HG02623 (cell line): ENCODE results near the gene HTRA1.

Source experiments
- ATAC-seq: cut with Tn5 transposase; IDR thresholded peaks from one replicate; pipeline ENCODE4 v1.9.1; 2021; ENCODE audit warnings: moderate library complexity; ENCODE audit not compliant: unreplicated experiment

The HTRA1 gene

GRCh38 chr10:122454603-122455080 is 6.7 kb upstream of the HTRA1 start, which contains the start of gene ARMS2:
Gene ARMS2, plus strand, starts transcription at chr10:122454653. Its CDS starts 75 bp downstream, at chr10:122454728.
- no peak for ATAC-seq

DNA sequence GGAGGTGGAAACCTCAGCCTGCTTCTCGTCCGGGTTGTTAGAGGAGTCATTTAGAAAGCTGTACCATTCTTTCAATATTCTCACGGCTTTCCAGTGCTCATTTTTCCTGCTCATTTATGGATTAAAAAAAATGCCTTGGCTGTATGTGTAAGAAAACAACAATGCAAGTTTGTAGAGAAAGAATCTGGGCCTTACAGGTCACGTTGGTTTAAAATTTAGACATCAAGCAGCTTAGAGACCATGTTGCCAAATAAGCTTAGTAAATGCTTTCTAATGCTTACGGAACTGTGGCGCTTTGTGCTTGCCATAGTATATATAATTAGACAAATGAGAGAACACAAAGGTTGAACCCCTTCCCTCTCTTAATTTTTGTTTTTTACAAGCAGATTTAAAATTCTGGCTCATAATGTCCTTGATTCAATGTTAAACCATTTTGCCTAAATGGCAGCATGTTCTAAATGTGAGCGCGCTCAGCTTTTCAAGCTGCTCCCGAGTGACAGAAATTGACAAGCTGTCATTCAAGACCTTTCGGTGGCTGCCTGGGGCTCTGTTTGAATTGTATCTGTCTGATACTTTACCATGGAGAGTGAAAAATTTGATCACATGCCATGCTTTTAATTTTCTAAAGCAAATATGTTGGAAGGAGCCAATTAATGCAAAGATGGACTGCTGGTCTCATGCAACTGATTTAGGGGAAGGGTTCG is 5.8 kb upstream of the HTRA1 start:
- no peak for ATAC-seq

DNA sequence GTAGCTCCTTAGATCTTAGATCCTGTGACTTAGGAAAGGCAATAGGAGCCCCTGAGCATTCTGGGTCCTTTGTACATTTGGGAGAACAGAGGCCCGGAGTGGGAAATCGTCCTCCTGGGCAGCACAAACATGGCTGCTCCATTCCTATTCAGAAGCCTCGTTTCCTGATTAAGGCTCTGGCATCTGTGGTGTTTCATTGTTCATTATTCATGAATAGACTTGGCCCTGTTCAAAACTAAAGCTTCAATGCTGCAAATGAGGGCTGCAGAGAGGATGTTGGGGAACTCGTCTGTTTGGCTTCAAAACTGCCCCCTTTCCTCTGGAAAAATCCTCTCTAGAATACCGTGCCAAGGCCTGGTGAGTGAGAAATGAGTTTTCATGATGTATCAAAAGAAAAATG is 3.4 kb upstream of the HTRA1 start:
- no peak for ATAC-seq

- ATAC-seq: no peak
Measured at GRCh38 chr10:122458693-122459092, 2.7 kb upstream of the HTRA1 start.

DNA sequence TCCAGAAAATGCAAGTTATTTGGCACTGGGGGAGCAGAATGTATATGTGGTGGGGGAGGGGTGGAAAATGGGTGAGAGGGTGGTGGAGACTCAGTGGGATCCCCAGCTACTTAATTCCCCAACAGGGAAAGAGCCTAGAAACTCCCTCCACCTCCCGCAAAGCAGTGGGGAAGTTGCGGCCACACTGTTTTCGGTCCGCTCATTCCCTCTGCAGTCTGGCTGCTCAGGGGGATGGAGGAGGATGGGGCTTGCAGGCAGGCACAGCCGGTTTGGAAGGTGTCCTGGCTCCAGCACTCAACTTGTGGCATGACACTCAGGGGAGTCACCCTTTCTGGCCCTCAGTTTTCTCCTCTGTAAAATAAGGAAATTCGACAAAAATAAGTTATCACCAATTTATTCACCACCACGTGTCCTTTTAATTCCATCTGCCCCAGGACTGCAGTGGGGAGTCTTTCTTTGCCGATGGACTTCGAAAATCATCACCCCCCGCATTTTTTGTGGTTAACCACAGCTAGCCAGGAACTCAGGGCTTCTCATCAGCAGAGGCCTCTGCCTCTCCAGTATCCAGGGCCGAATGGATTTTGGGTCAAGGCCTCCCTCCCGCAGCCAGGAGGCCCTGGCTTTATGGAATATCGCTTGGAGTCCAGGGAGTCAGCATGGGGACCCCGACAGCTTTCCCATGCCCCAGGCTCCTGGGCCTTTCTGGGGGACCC is 1.6 kb upstream of the HTRA1 start:
- ATAC-seq: no peak

DNA sequence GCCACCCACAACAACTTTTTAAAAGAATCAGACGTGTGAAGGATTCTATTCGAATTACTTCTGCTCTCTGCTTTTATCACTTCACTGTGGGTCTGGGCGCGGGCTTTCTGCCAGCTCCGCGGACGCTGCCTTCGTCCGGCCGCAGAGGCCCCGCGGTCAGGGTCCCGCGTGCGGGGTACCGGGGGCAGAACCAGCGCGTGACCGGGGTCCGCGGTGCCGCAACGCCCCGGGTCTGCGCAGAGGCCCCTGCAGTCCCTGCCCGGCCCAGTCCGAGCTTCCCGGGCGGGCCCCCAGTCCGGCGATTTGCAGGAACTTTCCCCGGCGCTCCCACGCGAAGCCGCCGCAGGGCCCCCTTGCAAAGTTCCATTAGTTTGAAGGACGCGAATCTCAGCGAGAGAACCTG is 461 bp upstream of the HTRA1 start:
- ATAC-seq: no peak

DNA sequence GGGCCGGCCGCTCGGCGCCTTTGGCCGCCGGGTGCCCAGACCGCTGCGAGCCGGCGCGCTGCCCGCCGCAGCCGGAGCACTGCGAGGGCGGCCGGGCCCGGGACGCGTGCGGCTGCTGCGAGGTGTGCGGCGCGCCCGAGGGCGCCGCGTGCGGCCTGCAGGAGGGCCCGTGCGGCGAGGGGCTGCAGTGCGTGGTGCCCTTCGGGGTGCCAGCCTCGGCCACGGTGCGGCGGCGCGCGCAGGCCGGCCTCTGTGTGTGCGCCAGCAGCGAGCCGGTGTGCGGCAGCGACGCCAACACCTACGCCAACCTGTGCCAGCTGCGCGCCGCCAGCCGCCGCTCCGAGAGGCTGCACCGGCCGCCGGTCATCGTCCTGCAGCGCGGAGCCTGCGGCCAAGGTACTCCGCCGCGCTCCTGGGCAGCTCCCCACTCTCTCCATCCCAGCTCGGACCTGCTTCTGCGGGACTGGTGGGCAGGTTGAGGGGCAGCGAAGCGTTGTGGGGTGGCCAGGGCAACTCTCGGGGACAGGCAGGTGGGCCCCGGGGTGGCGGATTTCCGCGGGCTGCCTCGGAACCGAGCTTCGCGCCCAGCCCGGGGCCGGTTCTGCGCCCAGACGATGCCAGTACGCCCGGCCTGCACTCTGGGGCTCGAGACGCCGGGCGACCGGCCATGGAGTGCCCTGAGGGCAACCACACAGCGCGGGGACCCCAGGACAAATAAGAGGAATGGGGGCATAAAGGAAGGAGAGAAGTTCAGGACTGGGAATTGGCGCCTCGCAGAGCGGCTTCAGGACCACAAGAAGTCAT is 578 bp downstream of the HTRA1 start:
- no peak for ATAC-seq

DNA sequence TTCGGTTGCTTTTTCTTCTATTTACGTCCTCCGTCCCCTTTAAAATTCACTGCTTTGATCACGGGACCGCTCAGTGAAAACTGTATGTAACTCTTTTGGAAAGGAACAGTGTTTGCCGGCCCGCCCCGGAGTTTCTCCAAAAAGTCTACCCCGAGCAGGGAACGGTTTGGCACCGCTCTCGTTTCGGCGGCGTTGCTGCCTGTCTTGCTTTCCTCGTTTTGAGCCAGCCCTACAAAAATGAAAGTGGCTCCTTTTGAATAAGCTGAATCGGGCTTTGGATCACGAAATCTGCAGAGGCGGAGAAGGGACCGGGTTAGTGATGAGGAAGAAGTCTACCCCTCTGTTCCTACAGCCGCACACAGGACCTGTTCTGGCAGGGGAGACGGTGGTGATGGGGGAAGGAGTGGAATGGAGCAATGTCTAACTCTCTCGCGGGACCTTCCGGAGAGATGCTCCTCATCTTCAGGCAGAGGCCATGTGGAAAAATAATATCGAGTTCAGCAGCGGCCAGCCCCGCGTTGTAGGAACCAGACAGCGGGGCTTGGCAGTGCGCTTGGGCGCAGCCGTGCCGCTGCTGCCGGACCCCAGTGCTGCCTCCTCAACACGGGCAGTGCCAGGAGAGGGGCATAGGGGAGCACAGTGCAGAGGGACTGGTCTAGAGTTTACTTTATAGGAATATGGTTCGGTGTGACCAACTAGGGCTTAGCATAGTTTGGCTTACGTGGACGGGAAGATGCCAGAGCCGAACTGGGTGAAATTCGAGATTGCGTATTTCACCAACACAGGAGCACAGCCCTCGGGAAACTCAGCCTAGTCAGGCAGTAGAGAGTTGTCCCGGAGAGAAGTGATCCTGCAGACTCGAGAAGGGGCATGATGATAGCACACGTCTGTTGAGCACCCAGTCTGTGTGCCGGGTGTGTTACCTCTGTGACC is 1.4 kb downstream of the HTRA1 start:
- ATAC-seq: no peak

GRCh38 chr10:122463466-122464249 is 2.3 kb downstream of the HTRA1 start:
- no peak for ATAC-seq

DNA sequence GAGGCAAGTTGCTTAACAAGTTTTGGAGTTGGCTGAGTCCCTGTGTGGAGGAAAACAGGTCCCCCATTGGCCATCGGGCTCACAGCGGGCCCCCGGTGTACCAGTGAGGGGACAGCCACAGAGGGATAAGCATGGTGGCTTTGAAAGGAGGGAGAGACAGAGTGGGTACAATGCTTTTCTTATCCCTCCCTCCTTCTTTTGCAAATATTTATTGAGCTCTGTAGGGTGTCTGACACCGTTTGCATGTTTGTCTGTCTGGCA is 2.8 kb downstream of the HTRA1 start:
- ATAC-seq: no peak

- no peak for ATAC-seq
Measured at GRCh38 chr10:122464586-122464985, 3.2 kb downstream of the HTRA1 start.

- no peak for ATAC-seq
Measured at GRCh38 chr10:122465401-122466040, 4.2 kb downstream of the HTRA1 start.

DNA sequence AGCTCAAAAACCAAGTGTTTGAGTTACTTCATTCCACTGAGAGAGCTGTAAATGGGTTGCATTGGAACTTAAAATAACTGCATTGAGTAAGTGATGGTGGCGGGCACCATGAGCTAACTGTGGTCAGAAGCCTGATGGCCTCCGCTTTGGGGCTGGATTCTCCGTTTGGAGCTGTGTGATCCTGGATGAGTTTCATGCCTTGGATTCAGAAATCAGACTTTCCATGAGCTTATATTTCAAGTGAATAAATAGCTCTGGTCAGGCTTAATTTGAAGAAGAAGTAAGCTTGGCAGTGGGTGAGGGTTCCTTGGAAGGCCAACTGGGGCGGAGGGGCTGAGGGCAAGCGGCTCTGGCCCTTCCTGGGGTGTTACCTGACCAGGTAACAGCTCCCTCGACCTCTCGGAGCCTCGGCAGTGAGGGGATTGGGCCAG is 5.6 kb downstream of the HTRA1 start:
- ATAC-seq: no peak

DNA sequence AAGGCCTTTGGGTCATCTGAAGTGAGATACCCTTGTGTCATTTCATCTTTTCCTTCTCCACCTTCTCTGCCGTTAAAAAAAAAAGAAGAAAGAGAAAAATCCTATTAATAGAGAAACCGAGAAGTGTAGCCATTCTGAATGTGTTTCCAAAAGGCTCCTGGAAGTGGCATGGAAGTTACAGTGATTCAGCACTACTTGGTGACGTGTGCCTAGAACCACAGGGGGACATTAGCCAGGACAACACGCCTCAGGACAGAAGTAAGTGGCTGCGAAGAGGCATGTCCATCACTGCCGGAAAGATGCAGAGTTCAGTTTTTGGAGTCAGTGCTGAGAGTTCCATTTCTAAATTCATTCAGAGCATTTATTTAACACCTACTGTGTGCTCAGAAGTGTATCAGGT is 6.3 kb downstream of the HTRA1 start:
- no peak for ATAC-seq

- ATAC-seq: no peak
Measured at GRCh38 chr10:122468307-122468925, 7.1 kb downstream of the HTRA1 start.

- ATAC-seq: no peak
Measured at GRCh38 chr10:122468926-122469781, 7.8 kb downstream of the HTRA1 start.

DNA sequence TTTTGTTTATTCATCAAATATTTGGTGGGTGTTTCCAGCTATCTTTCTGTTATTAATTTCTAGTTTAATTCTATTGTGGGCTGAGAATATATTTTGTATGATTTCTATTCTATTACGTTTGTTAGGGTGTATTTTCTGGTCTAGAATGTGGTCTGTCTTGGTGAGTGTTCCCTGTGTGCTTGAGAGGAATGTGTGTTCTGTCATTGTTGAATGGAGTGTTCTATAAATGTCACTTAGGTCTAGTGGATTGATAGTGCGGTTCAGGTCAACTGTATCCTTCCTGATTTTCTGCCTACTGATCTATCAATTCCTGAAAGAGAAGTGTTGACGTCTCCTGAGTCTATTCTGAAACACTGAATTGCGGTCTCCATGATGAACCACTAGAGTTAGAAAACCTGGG is 8.5 kb downstream of the HTRA1 start:
- ATAC-seq: no peak

- ATAC-seq: no peak
Measured at GRCh38 chr10:122471531-122472177, 10.3 kb downstream of the HTRA1 start.
